Left ventricle myocardium inferior (tissue), 1 donor: ENCODE results near the gene SPDYC. TPM values are rescaled to one million over a fixed set of nuclear protein-coding genes. Genes with fewer than 3 reads are reported as not detected.

Experiments used
- DNase-seq: peaks from one replicate; pipeline ENCODE4 v3.0.0-alpha.2; 2020
- H3K27ac ChIP-seq: fragments of 200-600 bp; replicated peaks from 2 replicates; pipeline ENCODE4 v1.8.0; 2021
- H3K27me3 ChIP-seq: fragments of 200-600 bp; 2 replicates; pipeline ENCODE4 v1.8.0; 2021; ENCODE audit warnings: low read depth
- H3K36me3 ChIP-seq: fragments of 200-600 bp; 2 replicates; pipeline ENCODE4 v1.8.0; 2021
- H3K4me1 ChIP-seq: fragments of 200-600 bp; 2 replicates; pipeline ENCODE4 v1.8.0; 2021
- H3K4me3 ChIP-seq: fragments of 200-600 bp; 2 replicates; pipeline ENCODE4 v1.8.0; 2021; ENCODE audit warnings: mild to moderate bottlenecking, moderate library complexity
- H3K9me3 ChIP-seq: fragments of 200-600 bp; replicated peaks from 2 replicates; pipeline ENCODE4 v1.8.0; 2021
- intact Hi-C: fragments of 100-400 bp; cut with micrococcal nuclease; formaldehyde crosslinking; loops from one replicate; pipeline ENCODE4 v1.11.0; 2022
- total RNA-seq: library from RNA; stranded (reverse); fragmentation: NEBNext Ultra II Directional; extraction: Animal tissue kit (Norgen Biotek cat#: 25700); gene quantifications from one replicate; pipeline ENCODE4 v1.2.1, GENCODE V29; 2021
- TF ChIP-seq, protein P1 (sequence below): fragments of 200-600 bp; IDR thresholded peaks from 2 replicates; pipeline ENCODE4 v1.8.0; 2021; ENCODE audit warnings: antibody characterized with exemption, mild to moderate bottlenecking, borderline replicate concordance
- donor health status: DM: no; HTN: yes; CAD: no; lungs with severe emphysema.

Gene SPDYC
- total RNA-seq, 1 donor from 2014 or later: not detected

DNA sequence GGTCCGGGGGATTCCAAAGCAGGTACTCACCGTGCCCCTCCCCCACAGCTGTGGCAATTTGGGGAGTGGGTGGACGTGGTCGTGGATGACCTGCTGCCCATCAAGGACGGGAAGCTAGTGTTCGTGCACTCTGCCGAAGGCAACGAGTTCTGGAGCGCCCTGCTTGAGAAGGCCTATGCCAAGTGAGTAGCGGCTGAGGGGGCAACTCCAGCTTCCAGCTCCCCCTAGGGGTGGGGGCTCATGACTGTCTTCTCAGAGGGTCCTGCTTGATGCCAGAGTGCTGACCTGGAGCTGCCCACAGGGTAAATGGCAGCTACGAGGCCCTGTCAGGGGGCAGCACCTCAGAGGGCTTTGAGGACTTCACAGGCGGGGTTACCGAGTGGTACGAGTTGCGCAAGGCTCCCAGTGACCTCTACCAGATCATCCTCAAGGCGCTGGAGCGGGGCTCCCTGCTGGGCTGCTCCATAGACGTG lies 15.9 kb downstream of the SPDYC start:
- TF ChIP-seq, protein P1, sequence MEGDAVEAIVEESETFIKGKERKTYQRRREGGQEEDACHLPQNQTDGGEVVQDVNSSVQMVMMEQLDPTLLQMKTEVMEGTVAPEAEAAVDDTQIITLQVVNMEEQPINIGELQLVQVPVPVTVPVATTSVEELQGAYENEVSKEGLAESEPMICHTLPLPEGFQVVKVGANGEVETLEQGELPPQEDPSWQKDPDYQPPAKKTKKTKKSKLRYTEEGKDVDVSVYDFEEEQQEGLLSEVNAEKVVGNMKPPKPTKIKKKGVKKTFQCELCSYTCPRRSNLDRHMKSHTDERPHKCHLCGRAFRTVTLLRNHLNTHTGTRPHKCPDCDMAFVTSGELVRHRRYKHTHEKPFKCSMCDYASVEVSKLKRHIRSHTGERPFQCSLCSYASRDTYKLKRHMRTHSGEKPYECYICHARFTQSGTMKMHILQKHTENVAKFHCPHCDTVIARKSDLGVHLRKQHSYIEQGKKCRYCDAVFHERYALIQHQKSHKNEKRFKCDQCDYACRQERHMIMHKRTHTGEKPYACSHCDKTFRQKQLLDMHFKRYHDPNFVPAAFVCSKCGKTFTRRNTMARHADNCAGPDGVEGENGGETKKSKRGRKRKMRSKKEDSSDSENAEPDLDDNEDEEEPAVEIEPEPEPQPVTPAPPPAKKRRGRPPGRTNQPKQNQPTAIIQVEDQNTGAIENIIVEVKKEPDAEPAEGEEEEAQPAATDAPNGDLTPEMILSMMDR: peak; percentile 10

DNA sequence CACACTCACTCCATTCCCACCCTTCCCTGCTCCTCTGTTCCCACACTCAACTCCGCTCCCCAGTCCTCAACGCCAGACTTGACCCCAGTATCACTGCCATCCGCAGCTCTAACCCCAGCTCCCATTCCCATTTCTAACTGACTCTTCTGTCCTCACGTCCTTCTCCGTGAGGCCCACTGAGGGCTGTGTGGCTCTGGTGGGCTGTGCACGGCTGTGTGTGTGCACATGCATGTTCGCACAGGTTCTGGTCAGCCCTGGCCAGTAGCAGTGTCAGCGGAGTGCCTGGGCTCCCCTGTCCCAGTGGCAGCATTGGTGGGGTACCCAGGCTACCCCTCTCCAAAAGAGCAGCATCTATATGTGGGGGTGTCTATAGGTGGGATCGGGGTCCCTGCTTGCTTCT lies 16.7 kb downstream of the SPDYC start:
- no peak for DNase-seq

More for the DNA sequence above, 15.9 kb downstream of the SPDYC start:
- Histone ChIP-seq H3K27ac (no peak overlapping the region), H3K9me3 (no peaks in the 10 kb centered on the region), H3K4me1 (peaks cover 25% of the 10 kb centered on the region), H3K4me3 (no peak overlapping the region), H3K27me3 (no peaks in the 10 kb centered on the region), H3K36me3 (peaks cover 54% of the 10 kb centered on the region)
- intact Hi-C loops: no loop called here
- DNase-seq: no peak

DNA sequence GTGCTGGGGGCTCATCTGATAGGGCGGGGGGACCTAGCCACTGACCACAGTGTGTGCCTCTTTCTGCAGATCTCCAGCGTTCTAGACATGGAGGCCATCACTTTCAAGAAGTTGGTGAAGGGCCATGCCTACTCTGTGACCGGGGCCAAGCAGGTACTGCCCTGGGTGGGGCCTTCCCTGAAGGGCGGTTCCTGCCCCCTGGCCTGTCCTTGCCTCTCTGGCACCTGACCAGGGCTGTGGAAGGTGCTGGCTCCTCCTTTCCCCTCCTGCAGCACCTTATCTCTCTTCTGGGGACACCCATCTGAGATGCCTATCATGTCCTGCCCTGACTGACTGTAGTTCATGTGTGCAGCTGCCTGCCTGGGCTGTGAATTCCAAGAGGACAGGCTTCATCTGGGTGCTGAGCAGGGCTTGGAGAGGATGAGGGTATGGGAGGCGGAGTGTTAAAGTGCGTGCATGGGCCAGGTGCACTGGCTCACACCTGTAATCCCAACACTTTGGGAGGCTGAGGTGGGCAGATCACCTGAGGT lies 17.2 kb downstream of the SPDYC start:
- TF ChIP-seq, protein P1: no peak
- Histone ChIP-seq H3K27ac (no peak overlapping the region), H3K4me3 (no peak overlapping the region), H3K9me3 (no peaks in the 10 kb centered on the region), H3K27me3 (no peaks in the 10 kb centered on the region), H3K4me1 (peaks cover 13% of the 10 kb centered on the region), H3K36me3 (peaks cover 67% of the 10 kb centered on the region)
- DNase-seq: no peak
- intact Hi-C loops: no loop called here

More for the DNA sequence above, 16.7 kb downstream of the SPDYC start:
- H3K4me3 ChIP-seq: no peak overlapping the region
- no peaks in the 10 kb centered on the region for H3K27me3 ChIP-seq
- no peak overlapping the region for H3K27ac ChIP-seq
- intact Hi-C loops: no loop called here
- H3K9me3 ChIP-seq: no peaks in the 10 kb centered on the region
- peaks cover 18% of the 10 kb centered on the region for H3K4me1 ChIP-seq
- H3K36me3 ChIP-seq: peaks cover 62% of the 10 kb centered on the region
- TF ChIP-seq, protein P1: no peak

DNA sequence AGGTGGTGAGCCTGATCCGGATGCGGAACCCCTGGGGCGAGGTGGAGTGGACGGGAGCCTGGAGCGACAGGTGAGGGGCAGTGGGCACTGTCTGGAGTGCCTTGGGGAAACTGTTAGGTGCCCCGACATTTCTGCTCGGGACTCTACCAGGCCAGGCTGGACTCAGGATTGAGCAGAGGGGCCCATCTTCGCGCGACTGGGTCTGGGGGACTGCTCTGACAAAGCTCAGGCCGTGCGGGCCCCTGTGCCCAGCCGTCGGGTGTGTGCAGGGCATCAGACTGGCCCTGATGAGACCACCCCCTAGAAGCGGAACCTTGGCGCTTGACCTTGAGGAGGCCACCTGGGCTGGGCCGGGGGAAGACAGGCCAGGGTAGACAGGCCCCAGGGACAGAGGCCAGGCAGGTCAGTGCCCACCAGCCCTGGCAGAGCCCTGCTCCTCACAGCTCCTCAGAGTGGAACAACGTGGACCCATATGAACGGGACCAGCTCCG lies 18.0 kb downstream of the SPDYC start:
- no peaks in the 10 kb centered on the region for H3K9me3 ChIP-seq
- H3K36me3 ChIP-seq: peaks cover 73% of the 10 kb centered on the region
- no peaks in the 10 kb centered on the region for H3K27me3 ChIP-seq
- no peak for DNase-seq
- H3K4me1 ChIP-seq: peaks cover 5% of the 10 kb centered on the region
- H3K4me3 ChIP-seq: no peak overlapping the region
- no peak overlapping the region for H3K27ac ChIP-seq
- intact Hi-C loops: no loop called here
- TF ChIP-seq, protein P1: no peak

DNA sequence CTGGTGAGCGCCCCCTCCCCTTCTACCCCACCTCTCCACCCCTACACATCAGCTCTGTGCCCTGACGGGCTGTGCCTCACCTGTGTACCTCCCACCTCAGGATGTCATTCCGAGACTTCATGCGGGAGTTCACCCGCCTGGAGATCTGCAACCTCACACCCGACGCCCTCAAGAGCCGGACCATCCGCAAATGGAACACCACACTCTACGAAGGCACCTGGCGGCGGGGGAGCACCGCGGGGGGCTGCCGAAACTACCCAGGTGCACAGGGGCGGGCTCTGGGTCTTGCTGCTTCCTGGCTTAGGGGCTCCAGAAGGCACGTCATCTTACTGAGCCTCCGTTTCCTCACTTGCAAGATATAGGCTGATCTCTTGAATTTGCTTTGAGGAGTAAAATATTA lies 18.5 kb downstream of the SPDYC start:
- no peak overlapping the region for H3K27ac ChIP-seq
- no peak for DNase-seq
- intact Hi-C loops: no loop called here
- peaks cover 77% of the 10 kb centered on the region for H3K36me3 ChIP-seq
- no peaks in the 10 kb centered on the region for H3K9me3 ChIP-seq
- H3K4me1 ChIP-seq: peaks cover under 1% of the 10 kb centered on the region
- no peaks in the 10 kb centered on the region for H3K27me3 ChIP-seq
- TF ChIP-seq, protein P1: no peak
- H3K4me3 ChIP-seq: no peak overlapping the region
